Left renal cortex interstitium (tissue), 4 donors: ENCODE data around the gene RNF183. TPM values are rescaled to one million over a fixed set of nuclear protein-coding genes. Genes with fewer than 3 reads are reported as not detected.

Experiments
- DNase-seq, 4 donors: peaks; one replicate each; pipeline ENCODE4 v3.0.0-alpha.2; 2013; ENCODE audit warnings: low read depth in 4 of 4, low spot score in 2 of 4, missing footprints in 1 of 4
- polyA plus RNA-seq, 4 donors: library from polyadenylated mRNA; unstranded; fragments of 120-200 nt; gene quantifications; one replicate each; pipeline ENCODE4 v1.2.1, GENCODE V29; 2013; ENCODE audit not compliant: insufficient read length in 4 of 4

RNF183 gene
- polyA plus RNA-seq: 1 to 10 TPM; 6.1 to 7.1 (median 6.8) TPM

GRCh38 chr9:113302792-113303418, at the start of gene RNF183:
TSS of gene RNF183 (minus strand) at chr9:113303376. CDS start at chr9:113298184, 5,192 bp downstream.
- no peak for DNase-seq

GRCh38 chr9:113352411-113352810, 49.2 kb upstream of the RNF183 start:
- no peak for DNase-seq

GRCh38 chr9:113352006-113352405, 48.8 kb upstream of the RNF183 start:
- no peak for DNase-seq

- DNase-seq: no peak
These were observed 47.8 kb upstream of the RNF183 start for GRCh38 chr9:113350937-113351336.

GRCh38 chr9:113350107-113350661, 47.0 kb upstream of the RNF183 start:
- no peak for DNase-seq

GRCh38 chr9:113349445-113350094, 46.4 kb upstream of the RNF183 start, which contains the start of gene BSPRY:
TSS of gene BSPRY (plus strand) at chr9:113349541. CDS start at chr9:113349580, 39 bp downstream.
- no peak for DNase-seq

- DNase-seq: no peak
These were observed 45.9 kb upstream of the RNF183 start for GRCh38 chr9:113349066-113349444.

GRCh38 chr9:113348437-113348836, 45.3 kb upstream of the RNF183 start:
- DNase-seq: no peak

- DNase-seq: no peak
These were observed 42.5 kb upstream of the RNF183 start for GRCh38 chr9:113345671-113346070.

GRCh38 chr9:113345190-113345589, 42.0 kb upstream of the RNF183 start:
- no peak for DNase-seq

GRCh38 chr9:113343732-113344231, 40.6 kb upstream of the RNF183 start:
- DNase-seq: peak; percentile 25 to 62 (median 42)

GRCh38 chr9:113341712-113342410, 38.7 kb upstream of the RNF183 start:
- no peak for DNase-seq

GRCh38 chr9:113340011-113340699, 37.0 kb upstream of the RNF183 start, which contains the start of gene WDR31:
TSS of gene WDR31 (minus strand) at chr9:113340275. CDS start at chr9:113332022, 8,253 bp downstream.
- DNase-seq: peak; percentile 76 to 85 (median 82)

- DNase-seq: no peak
These were observed 34.5 kb upstream of the RNF183 start for GRCh38 chr9:113337714-113338113.

GRCh38 chr9:113331780-113332179, 28.6 kb upstream of the RNF183 start:
- DNase-seq: no peak

- DNase-seq: no peak
These were observed 25.0 kb upstream of the RNF183 start for GRCh38 chr9:113328045-113328782.

- no peak for DNase-seq
These were observed 23.1 kb upstream of the RNF183 start for GRCh38 chr9:113326230-113326629.

GRCh38 chr9:113322671-113323070, 19.5 kb upstream of the RNF183 start:
- no peak for DNase-seq

- DNase-seq: no peak
These were observed 16.9 kb upstream of the RNF183 start for GRCh38 chr9:113320051-113320450.

- DNase-seq: no peak
These were observed 15.9 kb upstream of the RNF183 start for GRCh38 chr9:113319054-113319453.
